ENCODE results near the gene MEGF11. TPM values are rescaled to one million over a fixed set of nuclear protein-coding genes. Genes with fewer than 3 reads are reported as not detected.

The MEGF11 gene
- total and polyA plus RNA-seq, 4 donors = 0.16 to 1.5 (median 0.50) TPM

DNA sequence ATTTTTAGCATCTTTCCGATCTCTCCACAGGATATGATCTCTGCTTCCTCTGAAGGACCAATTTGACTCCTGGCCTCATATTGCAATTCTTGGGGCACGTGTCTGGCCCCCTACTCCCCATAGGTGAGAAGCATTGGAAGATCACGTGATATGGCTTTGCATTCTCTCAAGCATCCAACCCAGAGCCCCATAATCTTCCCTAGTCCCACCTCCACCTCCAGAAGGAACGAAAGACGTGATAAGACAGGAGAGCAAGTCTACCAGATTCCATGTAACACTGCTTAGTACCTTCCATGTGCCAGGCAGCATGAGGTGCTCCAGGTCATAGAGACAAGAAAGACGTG, 176.3 kb downstream of the MEGF11 start:
- ATAC-seq (ENCODE audit: insufficient read depth, low FRiP score) (no peak), DNase-seq (no peak)
- Histone ChIP-seq H3K36me3 (ENCODE audit: control insufficient read depth in 4 of 4, insufficient read depth in 4 of 4, low read length in 4 of 4) (no peaks in the 10 kb centered on the region), H3K9me3 (ENCODE audit: control insufficient read depth in 4 of 4, insufficient read depth in 3 of 4, low read length in 3 of 4) (no peaks in the 10 kb centered on the region), H3K27me3 (ENCODE audit: control insufficient read depth in 3 of 3, insufficient read depth in 3 of 3, low read length in 2 of 3) (no peaks in the 10 kb centered on the region), H3K4me3 (no peak overlapping the region), H3K4me1 (ENCODE audit: control insufficient read depth in 5 of 5, insufficient read depth in 5 of 5, low read length in 5 of 5) (peaks cover 0 to 3% (median 0%) of the 10 kb centered on the region in 5 donors), H3K9ac (ENCODE audit: insufficient read depth in 1 of 2, low read length in 2 of 2) (no peak overlapping the region), H3K27ac (ENCODE audit: low read depth in 1 of 2, low read length in 1 of 2) (no peak overlapping the region)
- 80 to 83% methylated on average over 6 of the region's 6 CpGs for WGBS, 2 donors
- TF ChIP-seq, protein P1, sequence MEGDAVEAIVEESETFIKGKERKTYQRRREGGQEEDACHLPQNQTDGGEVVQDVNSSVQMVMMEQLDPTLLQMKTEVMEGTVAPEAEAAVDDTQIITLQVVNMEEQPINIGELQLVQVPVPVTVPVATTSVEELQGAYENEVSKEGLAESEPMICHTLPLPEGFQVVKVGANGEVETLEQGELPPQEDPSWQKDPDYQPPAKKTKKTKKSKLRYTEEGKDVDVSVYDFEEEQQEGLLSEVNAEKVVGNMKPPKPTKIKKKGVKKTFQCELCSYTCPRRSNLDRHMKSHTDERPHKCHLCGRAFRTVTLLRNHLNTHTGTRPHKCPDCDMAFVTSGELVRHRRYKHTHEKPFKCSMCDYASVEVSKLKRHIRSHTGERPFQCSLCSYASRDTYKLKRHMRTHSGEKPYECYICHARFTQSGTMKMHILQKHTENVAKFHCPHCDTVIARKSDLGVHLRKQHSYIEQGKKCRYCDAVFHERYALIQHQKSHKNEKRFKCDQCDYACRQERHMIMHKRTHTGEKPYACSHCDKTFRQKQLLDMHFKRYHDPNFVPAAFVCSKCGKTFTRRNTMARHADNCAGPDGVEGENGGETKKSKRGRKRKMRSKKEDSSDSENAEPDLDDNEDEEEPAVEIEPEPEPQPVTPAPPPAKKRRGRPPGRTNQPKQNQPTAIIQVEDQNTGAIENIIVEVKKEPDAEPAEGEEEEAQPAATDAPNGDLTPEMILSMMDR (IDR thresholded peaks at IDR 0.05; ENCODE audit: control extremely low read depth, extremely low read depth) = no peak

DNA sequence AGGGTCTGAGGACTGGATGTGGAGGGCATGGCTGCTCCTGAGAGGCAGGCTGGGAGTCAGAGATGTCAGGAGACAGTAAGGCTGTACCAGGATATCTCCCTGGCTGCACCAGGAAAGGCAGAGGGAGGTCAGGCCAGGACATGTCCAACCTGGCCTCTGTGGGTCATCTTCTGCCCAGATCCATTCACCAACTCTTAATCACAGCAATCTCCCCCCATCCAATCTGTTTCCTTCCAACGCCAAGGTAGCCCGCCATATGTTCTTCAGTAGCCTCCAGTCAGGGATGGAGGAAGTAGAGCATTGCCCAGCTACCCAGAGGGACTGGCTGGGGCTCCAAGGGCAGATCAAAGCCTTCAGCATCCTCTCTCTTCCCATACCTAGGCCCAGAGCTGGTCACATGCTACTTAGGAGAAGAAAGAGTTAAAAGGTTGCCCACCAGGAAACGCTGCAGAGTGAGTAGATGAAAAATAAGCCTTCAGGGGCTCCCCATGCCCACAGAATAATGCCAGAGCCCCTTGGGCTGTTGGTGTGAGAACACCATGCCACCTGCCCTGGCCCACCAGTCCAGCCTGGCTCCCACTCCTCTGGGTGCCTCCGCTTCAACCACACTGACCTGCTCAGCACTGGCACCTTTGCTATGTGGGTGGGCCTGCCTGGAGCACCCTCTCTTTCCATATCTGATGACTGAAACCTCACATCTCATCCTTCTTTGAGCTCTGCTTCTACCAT, 176.8 kb downstream of the MEGF11 start:
- H3K27me3 ChIP-seq (ENCODE audit: control insufficient read depth in 3 of 3, insufficient read depth in 3 of 3, low read length in 2 of 3) = no peaks in the 10 kb centered on the region
- ATAC-seq (ENCODE audit: insufficient read depth, low FRiP score) = no peak
- peaks cover 0 to 3% (median 0%) of the 10 kb centered on the region in 5 donors for H3K4me1 ChIP-seq (ENCODE audit: control insufficient read depth in 5 of 5, insufficient read depth in 5 of 5, low read length in 5 of 5)
- H3K27ac ChIP-seq (ENCODE audit: low read depth in 1 of 2, low read length in 1 of 2) = no peak overlapping the region
- H3K4me3 ChIP-seq = no peak overlapping the region
- no peaks in the 10 kb centered on the region for H3K9me3 ChIP-seq (ENCODE audit: control insufficient read depth in 4 of 4, insufficient read depth in 3 of 4, low read length in 3 of 4)
- H3K36me3 ChIP-seq (ENCODE audit: control insufficient read depth in 4 of 4, insufficient read depth in 4 of 4, low read length in 4 of 4) = no peaks in the 10 kb centered on the region
- 90 to 91% methylated on average over 4 of the region's 4 CpGs for WGBS, 2 donors
- DNase-seq = no peak
- H3K9ac ChIP-seq (ENCODE audit: insufficient read depth in 1 of 2, low read length in 2 of 2) = no peak overlapping the region
- TF ChIP-seq, protein P1 (IDR thresholded peaks at IDR 0.05; ENCODE audit: control extremely low read depth, extremely low read depth) = no peak

DNA sequence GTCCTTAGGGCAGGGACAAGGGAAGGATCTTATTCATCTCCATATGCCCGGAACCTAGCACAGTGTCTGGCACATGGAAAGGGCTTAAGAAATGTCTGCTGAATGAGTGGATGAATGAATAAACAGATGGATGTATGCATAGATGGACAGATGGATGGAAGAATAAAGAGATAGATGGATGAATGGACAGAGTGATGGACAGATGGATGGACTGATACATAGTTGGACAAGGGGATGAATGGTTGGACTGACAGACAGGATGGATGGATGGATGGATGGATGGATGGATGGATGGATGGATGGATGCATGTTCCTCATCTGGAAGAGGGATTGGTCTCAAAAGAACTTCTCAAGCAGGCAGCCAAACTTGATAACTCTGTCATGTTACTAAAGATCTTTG, 177.6 kb downstream of the MEGF11 start:
- Histone ChIP-seq H3K36me3 (ENCODE audit: control insufficient read depth in 4 of 4, insufficient read depth in 4 of 4, low read length in 4 of 4) (no peaks in the 10 kb centered on the region), H3K4me1 (ENCODE audit: control insufficient read depth in 5 of 5, insufficient read depth in 5 of 5, low read length in 5 of 5) (peaks cover 0 to 3% (median 0%) of the 10 kb centered on the region in 5 donors), H3K27ac (ENCODE audit: low read depth in 1 of 2, low read length in 1 of 2) (no peak overlapping the region), H3K4me3 (no peak overlapping the region), H3K27me3 (ENCODE audit: control insufficient read depth in 3 of 3, insufficient read depth in 3 of 3, low read length in 2 of 3) (no peaks in the 10 kb centered on the region), H3K9ac (ENCODE audit: insufficient read depth in 1 of 2, low read length in 2 of 2) (no peak overlapping the region), H3K9me3 (ENCODE audit: control insufficient read depth in 4 of 4, insufficient read depth in 3 of 4, low read length in 3 of 4) (no peaks in the 10 kb centered on the region)
- WGBS, 2 donors = 92 to 96% methylated on average over 1 of the region's 1 CpG
- no peak for ATAC-seq (ENCODE audit: insufficient read depth, low FRiP score)
- TF ChIP-seq, protein P1 (IDR thresholded peaks at IDR 0.05; ENCODE audit: control extremely low read depth, extremely low read depth) = no peak
- no peak for DNase-seq
